ENCODE measurements around the gene CCDC120.

The CCDC120 gene

DNA sequence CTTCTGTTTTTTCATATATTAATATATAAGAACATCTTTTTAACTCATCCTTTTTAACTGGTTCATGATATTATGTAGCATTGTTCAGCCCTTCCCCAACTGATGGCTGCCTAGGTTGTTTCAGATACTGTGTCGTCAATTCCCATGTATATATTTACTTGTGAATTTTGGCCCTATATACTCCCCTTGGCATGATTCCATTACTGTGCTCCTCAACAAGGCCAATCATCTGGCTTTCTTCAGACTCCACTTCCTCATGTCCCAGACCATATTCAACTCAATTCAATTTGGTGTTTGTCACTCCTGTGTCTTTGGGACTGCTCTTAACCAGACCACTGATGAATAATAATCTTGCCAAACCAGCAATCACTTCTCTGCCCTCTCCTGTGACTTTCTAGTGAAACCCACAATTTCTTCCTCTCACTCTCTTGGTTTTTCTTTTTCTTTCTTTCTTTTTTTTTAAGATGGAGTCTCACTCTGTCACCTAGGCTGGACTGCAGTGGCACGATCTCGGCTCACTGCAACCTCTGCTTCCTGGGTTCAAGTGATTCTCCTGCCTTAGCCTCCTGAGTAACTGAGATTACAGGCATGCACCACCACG, 23.6 kb downstream of the CCDC120 start:
- no peak for TF ChIP-seq YY1 (IDR thresholded peaks at IDR 0.05; ENCODE audit: low read depth)
- no peak for TF ChIP-seq CREB1 (IDR thresholded peaks at IDR 0.05; ENCODE audit: low read depth)

DNA sequence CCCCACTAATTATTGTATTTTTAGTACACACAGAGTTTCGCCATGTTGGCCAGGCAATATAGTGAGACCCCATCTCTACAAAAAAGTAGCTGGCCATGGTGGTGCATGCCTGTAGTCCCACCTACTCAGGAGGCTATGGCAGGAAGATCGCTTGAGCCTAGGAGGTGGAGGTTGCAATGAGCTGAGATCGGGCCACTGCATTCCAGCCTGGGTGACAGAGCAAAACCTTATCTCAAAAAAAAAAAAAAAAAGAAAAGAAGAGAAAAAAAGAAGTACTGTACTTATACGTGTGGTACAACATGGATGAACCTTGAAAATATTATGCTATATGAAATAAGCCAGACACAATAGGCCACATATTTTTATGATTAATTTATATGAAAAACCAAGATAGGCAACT, 30.8 kb downstream of the CCDC120 start:
- TF ChIP-seq CEBPB (IDR thresholded peaks at IDR 0.05) (no peak), ZBTB7A (IDR thresholded peaks at IDR 0.05; ENCODE audit: low read depth) (no peak), TEAD4 (IDR thresholded peaks at IDR 0.05) (no peak), NFIC (IDR thresholded peaks at IDR 0.05) (no peak), YY1 (IDR thresholded peaks at IDR 0.05; ENCODE audit: low read depth) (no peak), EGR1 (IDR thresholded peaks at IDR 0.05) (no peak), EP300 (IDR thresholded peaks at IDR 0.05; ENCODE audit: borderline replicate concordance) (no peak), RAD21 (IDR thresholded peaks at IDR 0.05; ENCODE audit: low read depth) (no peak), CREB1 (IDR thresholded peaks at IDR 0.05; ENCODE audit: low read depth) (no peak), FOXM1 (IDR thresholded peaks at IDR 0.05; ENCODE audit: borderline replicate concordance, low read depth) (no peak), TAF1 (IDR thresholded peaks at IDR 0.05; ENCODE audit: low read depth) (no peak)
- TF ChIP-seq, protein P1, sequence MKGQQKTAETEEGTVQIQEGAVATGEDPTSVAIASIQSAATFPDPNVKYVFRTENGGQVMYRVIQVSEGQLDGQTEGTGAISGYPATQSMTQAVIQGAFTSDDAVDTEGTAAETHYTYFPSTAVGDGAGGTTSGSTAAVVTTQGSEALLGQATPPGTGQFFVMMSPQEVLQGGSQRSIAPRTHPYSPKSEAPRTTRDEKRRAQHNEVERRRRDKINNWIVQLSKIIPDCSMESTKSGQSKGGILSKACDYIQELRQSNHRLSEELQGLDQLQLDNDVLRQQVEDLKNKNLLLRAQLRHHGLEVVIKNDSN (IDR thresholded peaks at IDR 0.05) = no peak
- TF ChIP-seq, protein P2, sequence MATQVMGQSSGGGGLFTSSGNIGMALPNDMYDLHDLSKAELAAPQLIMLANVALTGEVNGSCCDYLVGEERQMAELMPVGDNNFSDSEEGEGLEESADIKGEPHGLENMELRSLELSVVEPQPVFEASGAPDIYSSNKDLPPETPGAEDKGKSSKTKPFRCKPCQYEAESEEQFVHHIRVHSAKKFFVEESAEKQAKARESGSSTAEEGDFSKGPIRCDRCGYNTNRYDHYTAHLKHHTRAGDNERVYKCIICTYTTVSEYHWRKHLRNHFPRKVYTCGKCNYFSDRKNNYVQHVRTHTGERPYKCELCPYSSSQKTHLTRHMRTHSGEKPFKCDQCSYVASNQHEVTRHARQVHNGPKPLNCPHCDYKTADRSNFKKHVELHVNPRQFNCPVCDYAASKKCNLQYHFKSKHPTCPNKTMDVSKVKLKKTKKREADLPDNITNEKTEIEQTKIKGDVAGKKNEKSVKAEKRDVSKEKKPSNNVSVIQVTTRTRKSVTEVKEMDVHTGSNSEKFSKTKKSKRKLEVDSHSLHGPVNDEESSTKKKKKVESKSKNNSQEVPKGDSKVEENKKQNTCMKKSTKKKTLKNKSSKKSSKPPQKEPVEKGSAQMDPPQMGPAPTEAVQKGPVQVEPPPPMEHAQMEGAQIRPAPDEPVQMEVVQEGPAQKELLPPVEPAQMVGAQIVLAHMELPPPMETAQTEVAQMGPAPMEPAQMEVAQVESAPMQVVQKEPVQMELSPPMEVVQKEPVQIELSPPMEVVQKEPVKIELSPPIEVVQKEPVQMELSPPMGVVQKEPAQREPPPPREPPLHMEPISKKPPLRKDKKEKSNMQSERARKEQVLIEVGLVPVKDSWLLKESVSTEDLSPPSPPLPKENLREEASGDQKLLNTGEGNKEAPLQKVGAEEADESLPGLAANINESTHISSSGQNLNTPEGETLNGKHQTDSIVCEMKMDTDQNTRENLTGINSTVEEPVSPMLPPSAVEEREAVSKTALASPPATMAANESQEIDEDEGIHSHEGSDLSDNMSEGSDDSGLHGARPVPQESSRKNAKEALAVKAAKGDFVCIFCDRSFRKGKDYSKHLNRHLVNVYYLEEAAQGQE (IDR thresholded peaks at IDR 0.05; ENCODE audit: low read depth) = no peak
- TF ChIP-seq, protein P3, sequence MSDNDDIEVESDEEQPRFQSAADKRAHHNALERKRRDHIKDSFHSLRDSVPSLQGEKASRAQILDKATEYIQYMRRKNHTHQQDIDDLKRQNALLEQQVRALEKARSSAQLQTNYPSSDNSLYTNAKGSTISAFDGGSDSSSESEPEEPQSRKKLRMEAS (IDR thresholded peaks at IDR 0.05) = no peak

DNA sequence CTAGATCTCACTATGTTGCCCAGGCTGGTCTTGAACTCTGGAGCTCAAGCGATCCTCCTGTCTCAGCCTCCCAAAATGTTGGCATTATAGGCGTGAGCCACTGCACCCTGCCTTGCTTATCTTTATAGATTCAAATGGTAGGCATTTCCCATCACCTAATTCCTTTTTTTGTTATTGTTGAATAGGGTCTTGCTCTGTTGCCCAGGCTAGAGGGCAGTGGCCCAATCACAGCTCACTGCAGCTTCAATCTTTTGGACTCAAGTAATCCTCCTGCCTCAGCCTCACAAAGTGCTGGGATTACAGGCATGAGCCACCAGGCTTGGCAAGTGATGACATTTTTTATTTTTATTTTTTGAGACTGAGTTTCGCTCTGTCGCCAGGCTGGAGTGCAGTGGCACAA, 37.6 kb downstream of the CCDC120 start:
- TF ChIP-seq EGR1 (IDR thresholded peaks at IDR 0.05) (no peak), TCF12 (IDR thresholded peaks at IDR 0.05; ENCODE audit: low read depth) (no peak), RAD21 (IDR thresholded peaks at IDR 0.05; ENCODE audit: low read depth) (no peak), TAF1 (IDR thresholded peaks at IDR 0.05; ENCODE audit: low read depth) (no peak), YY1 (IDR thresholded peaks at IDR 0.05; ENCODE audit: low read depth) (no peak), CEBPB (IDR thresholded peaks at IDR 0.05) (no peak), EP300 (IDR thresholded peaks at IDR 0.05; ENCODE audit: borderline replicate concordance) (no peak), FOXM1 (IDR thresholded peaks at IDR 0.05; ENCODE audit: borderline replicate concordance, low read depth) (no peak), ZBTB7A (IDR thresholded peaks at IDR 0.05; ENCODE audit: low read depth) (no peak), CREB1 (IDR thresholded peaks at IDR 0.05; ENCODE audit: low read depth) (no peak), NFIC (IDR thresholded peaks at IDR 0.05) (no peak), TEAD4 (IDR thresholded peaks at IDR 0.05) (no peak)
- TF ChIP-seq, protein P2 (IDR thresholded peaks at IDR 0.05; ENCODE audit: low read depth) = no peak
- TF ChIP-seq, protein P1 (IDR thresholded peaks at IDR 0.05) = no peak
- TF ChIP-seq, protein P3 (IDR thresholded peaks at IDR 0.05) = no peak

DNA sequence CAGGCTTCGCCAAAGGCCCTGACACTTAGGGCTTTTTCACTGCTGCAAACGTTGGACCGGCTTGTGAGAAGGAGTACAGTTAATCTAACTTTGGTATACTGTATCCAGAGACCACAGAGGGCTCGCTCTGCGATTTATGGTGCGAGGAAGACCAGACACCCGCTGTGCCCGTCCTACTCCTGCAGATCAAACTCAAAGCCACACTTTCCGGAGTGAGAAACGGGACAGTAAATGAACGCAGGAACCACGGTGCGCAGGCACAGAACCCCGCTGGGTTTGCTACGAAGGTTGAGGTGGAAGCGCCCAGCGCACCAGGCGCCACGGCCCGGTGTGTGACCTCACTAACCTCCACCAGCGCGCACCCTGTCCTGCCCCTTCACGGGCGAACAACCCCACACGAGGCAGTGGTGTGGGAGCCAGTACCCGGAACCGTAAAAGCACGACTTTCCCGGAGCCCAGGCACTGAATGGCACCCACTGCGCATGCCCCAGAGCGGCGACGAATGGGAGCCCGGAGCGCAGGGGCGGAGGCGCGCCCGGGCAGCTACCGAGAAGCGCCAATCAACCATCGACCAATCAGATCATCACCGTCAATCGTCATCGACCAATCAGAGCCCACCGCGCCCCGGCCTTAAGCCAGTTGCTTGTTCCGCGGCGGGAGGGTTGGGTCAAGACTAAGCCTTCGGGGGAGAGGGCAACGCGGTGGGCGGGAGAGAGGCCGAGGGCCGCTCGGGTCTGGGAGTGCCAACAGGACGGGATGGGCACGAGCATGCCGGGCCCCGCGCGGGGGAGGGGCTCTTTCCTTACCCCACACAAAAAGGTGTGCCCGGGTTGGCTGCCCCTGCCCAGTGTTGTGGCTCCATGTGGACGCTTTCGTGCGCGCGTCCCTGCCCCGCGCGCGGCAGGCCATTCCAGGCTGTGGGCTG, 42.2 kb downstream of the CCDC120 start:
- peak; percentile 50; the same call in 1 of the 2 replicates for TF ChIP-seq TAF1 (IDR thresholded peaks at IDR 0.05; ENCODE audit: low read depth)
- TF ChIP-seq RAD21 (IDR thresholded peaks at IDR 0.05; ENCODE audit: low read depth) = no peak
- TF ChIP-seq, protein P3 (IDR thresholded peaks at IDR 0.05) = peak; percentile 24; the same call in 1 of the 2 replicates

DNA sequence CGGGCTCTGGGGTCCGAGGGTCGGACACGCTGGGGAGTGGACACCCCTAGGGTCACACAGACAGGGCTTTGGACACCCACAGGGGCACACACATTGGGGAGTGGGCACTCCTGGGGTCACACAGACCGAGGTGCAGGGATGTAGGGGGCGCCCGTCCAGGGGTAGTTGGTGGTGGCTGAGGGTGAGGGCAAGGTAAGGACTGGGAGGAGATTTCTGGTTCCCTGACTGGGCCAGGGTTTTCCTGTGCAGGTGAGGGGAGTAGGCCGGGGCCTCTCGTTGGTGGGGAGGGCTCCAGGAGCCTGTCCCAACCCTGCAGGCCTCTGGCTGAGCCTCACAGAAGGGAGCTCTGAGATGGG, 42.8 kb downstream of the CCDC120 start:
- TF ChIP-seq, protein P2 (IDR thresholded peaks at IDR 0.05; ENCODE audit: low read depth) = no peak
- TF ChIP-seq FOXM1 (IDR thresholded peaks at IDR 0.05; ENCODE audit: borderline replicate concordance, low read depth) = no peak
- no peak for TF ChIP-seq YY1 (IDR thresholded peaks at IDR 0.05; ENCODE audit: low read depth)
- no peak for TF ChIP-seq TCF12 (IDR thresholded peaks at IDR 0.05; ENCODE audit: low read depth)
- no peak for TF ChIP-seq CEBPB (IDR thresholded peaks at IDR 0.05)
- no peak for TF ChIP-seq EGR1 (IDR thresholded peaks at IDR 0.05)
- TF ChIP-seq, protein P3 (IDR thresholded peaks at IDR 0.05) = no peak
